B cell (primary cell): ENCODE data around the gene WFDC8. TPM values are rescaled to one million over a fixed set of nuclear protein-coding genes. Genes with fewer than 3 reads are reported as not detected.

ENCODE experiments used
- ATAC-seq: fragments of 200-7000 bp; cut with Tn5 transposase; one replicate; pipeline ENCODE4 v1.10.0; 2021; ENCODE audit warnings: low read depth, mild to moderate bottlenecking, moderate number of reproducible peaks, moderate library complexity
- CTCF ChIA-PET: fragments of 350-600 bp; sonication (Branson Sonifier 250); formaldehyde crosslinking; loops from one replicate; lab custom pipeline; 2021; ENCODE audit warnings: antibody characterized with exemption, inconsistent platforms; lab: Charles Lee
- POLR2A ChIA-PET: fragments of 350-600 bp; sonication (Branson Sonifier 250); formaldehyde crosslinking; loops from one replicate; lab custom pipeline; 2021; ENCODE audit warnings: antibody characterized with exemption; lab: Charles Lee
- DNase-seq: peaks from one replicate; pipeline ENCODE4 v3.0.0; 2013
- H2AFZ ChIP-seq: 2 replicates; pipeline ENCODE4 v1.6.1; 2012; ENCODE audit warnings: mild to moderate bottlenecking, low read depth, low read length; ENCODE audit not compliant: insufficient read depth, poor library complexity, severe bottlenecking
- H3K27ac ChIP-seq, 2 donors: 1 replicate in 1 of 2; 2 replicates in 1 of 2; pipeline ENCODE4 v1.5.1; 2012 to 2013; ENCODE audit warnings: low read length in 2 of 2, mild to moderate bottlenecking in 2 of 2, moderate library complexity in 1 of 2
- H3K27me3 ChIP-seq, 4 experiments: fragments of 200-600 bp in 1 of 4; sonication (generic) in 1 of 4; replicated peaks in 1 of 4; 1 replicate in 2 of 4; 2 replicates in 2 of 4; pipeline versions ENCODE4 v1.6.1 to v1.7.0; 2013 to 2016; ENCODE audit warnings: low read length in 3 of 4, mild to moderate bottlenecking in 2 of 4, mixed read lengths in 1 of 4, moderate library complexity in 1 of 4; ENCODE audit not compliant: insufficient read depth in 4 of 4, control insufficient read depth in 3 of 4; ENCODE audit errors: control extremely low read depth in 1 of 4
- H3K36me3 ChIP-seq, 2 experiments: replicated peaks in 1 of 2; 1 replicate in 1 of 2; 2 replicates in 1 of 2; pipeline versions ENCODE4 v1.6.1 to v1.7.1; 2013; ENCODE audit warnings: low read length in 1 of 2; ENCODE audit not compliant: insufficient read depth in 2 of 2, control insufficient read depth in 1 of 2; ENCODE audit errors: control extremely low read depth in 1 of 2, extremely low read depth in 1 of 2
- H3K4me1 ChIP-seq, 2 donors: fragments of 200-600 bp in 1 of 2; sonication (generic) in 1 of 2; 1 replicate in 1 of 2; 2 replicates in 1 of 2; pipeline versions ENCODE4 v1.5.1 to v1.6.1; 2013 to 2017; ENCODE audit warnings: low read length in 2 of 2; ENCODE audit not compliant: control insufficient read depth in 2 of 2, insufficient read depth in 2 of 2
- H3K4me2 ChIP-seq: replicated peaks from 2 replicates; pipeline ENCODE3; 2012; ENCODE audit warnings: mild to moderate bottlenecking, low read depth, low read length; ENCODE audit not compliant: poor library complexity, severe bottlenecking
- H3K4me3 ChIP-seq, 5 experiments: fragments of 200-600 bp in 1 of 5; sonication (generic) in 1 of 5; 1 replicate in 3 of 5; 2 replicates in 2 of 5; pipeline versions ENCODE4 v1.5.1 to v1.7.0; 2011 to 2016; ENCODE audit warnings: low read length in 4 of 5, mild to moderate bottlenecking in 4 of 5, low read depth in 2 of 5, control low read depth in 1 of 5, moderate library complexity in 1 of 5; ENCODE audit not compliant: insufficient read depth in 1 of 5; ENCODE audit errors: control extremely low read depth in 1 of 5, extremely low read depth in 1 of 5
- H3K79me2 ChIP-seq: fragments of 200-600 bp; sonication (generic); one replicate; pipeline ENCODE4 v1.6.0; 2016; ENCODE audit warnings: low read length; ENCODE audit not compliant: control insufficient read depth, insufficient read depth
- H3K9ac ChIP-seq: fragments of 200-600 bp; sonication (generic); 2 replicates; pipeline ENCODE4 v1.6.1; 2017; ENCODE audit warnings: mild to moderate bottlenecking, low read length, moderate library complexity
- H3K9me3 ChIP-seq, 3 donors: one replicate each; pipeline versions ENCODE4 v1.6.1 to v1.7.1; 2013; ENCODE audit warnings: low read length in 2 of 3; ENCODE audit not compliant: control insufficient read depth in 2 of 3, insufficient read depth in 1 of 3; ENCODE audit errors: control extremely low read depth in 1 of 3
- H4K20me1 ChIP-seq: 2 replicates; pipeline ENCODE4 v1.6.0; 2012; ENCODE audit warnings: mild to moderate bottlenecking, low read length; ENCODE audit not compliant: insufficient read depth, control insufficient read depth, poor library complexity, severe bottlenecking
- H3K27ac Mint-ChIP-seq: one replicate; pipeline ENCODE4 v1.8.0; 2021; ENCODE audit warnings: mixed read lengths
- H3K27me3 Mint-ChIP-seq: one replicate; pipeline ENCODE4 v1.8.0; 2021; ENCODE audit warnings: mixed read lengths
- H3K4me1 Mint-ChIP-seq: one replicate; pipeline ENCODE4 v1.8.0; 2021; ENCODE audit warnings: mixed read lengths
- H3K4me3 Mint-ChIP-seq: one replicate; pipeline ENCODE4 v1.8.0; 2021; ENCODE audit warnings: mixed read lengths
- H3K9me3 Mint-ChIP-seq: one replicate; pipeline ENCODE4 v1.8.0; 2022; ENCODE audit warnings: mixed read lengths; ENCODE audit not compliant: insufficient read depth
- EZH2 ChIP-seq: IDR thresholded peaks from 2 replicates; pipeline ENCODE4 v1.6.1; 2012; ENCODE audit warnings: borderline replicate concordance, low read depth, mild to moderate bottlenecking, moderate library complexity, low read length; ENCODE audit not compliant: insufficient read depth, poor library complexity, severe bottlenecking
- WGBS: methylation state at CpG from one replicate; pipeline ENCODE4 v1.1.5; 2013; ENCODE audit warnings: missing lambda C conversion rate; ENCODE audit not compliant: insufficient coverage; 5-methylcytosine and 5-hydroxymethylcytosine counted together
- intact Hi-C: fragments of 100-400 bp; cut with micrococcal nuclease; formaldehyde crosslinking; loops from one replicate; pipeline ENCODE4 v1.10.0; 2022
- polyA plus RNA-seq: library from polyadenylated mRNA; depleted of rRNA; stranded (reverse); fragments of >200 nt; gene quantifications from 2 replicates; pipeline ENCODE4 v1.2.3, GENCODE V29; 2012
- total RNA-seq, 2 donors: library from RNA; stranded (reverse); fragments of 120-200 nt in 1 of 2; gene quantifications; 1 replicate in 1 of 2; 2 replicates in 1 of 2; pipeline versions ENCODE4 v1.2.3 to v1.2.4, GENCODE V29; 2013 to 2022
- TF ChIP-seq, protein P1 (sequence below): fragments of 200-600 bp; IDR thresholded peaks from one replicate; pipeline ENCODE4 v1.8.0; 2022; ENCODE audit warnings: antibody characterized with exemption, mild to moderate bottlenecking

The WFDC8 gene
- total and polyA plus RNA-seq, 2 donors (not counting 1 experiment from before 2014, with no cell fraction given), result not detected

DNA sequence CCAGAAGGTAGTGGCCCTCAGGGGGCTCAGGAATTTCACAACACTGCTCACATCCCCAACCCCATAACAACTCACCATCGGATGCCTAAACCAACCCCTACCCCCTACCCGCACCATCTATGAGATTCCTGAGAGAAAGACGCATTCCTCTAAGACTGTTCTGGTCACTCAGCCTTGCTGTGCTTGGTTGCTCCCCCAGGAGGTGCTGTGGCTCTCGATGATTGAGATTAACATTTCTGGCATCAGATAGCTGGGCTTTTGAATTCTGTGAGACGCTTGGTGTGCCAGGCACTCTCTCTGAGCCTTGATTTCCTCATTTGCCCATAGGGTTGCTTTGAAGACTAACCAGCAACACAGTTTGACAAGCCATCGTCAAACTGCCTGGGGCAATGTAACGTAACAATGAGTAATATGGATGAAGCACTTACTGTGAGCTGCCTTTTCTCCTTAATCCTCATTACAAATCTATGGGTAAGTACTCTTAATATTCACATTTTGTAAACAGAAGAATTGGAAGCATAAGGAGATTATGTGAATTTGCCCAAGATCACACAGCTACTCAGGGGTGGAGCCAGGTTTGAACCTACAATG is 40.8 kb downstream of the WFDC8 start:
- Mint-ChIP-seq H3K27ac (no peak overlapping the region), H3K4me1 (no peaks in the 10 kb centered on the region), H3K9me3 (no peaks in the 10 kb centered on the region), H3K27me3 (peaks cover 41% of the 10 kb centered on the region), H3K4me3 (no peak overlapping the region)
- ChIA-PET POLR2A (no interaction called here), CTCF (no interaction called here)
- H3K36me3 ChIP-seq, result no peaks in the 10 kb centered on the region
- no peaks in the 10 kb centered on the region for H3K9me3 ChIP-seq
- intact Hi-C loops, result no loop called here
- no peak for DNase-seq
- H3K79me2 ChIP-seq, result no peaks in the 10 kb centered on the region
- no peaks in the 10 kb centered on the region for H4K20me1 ChIP-seq
- no peak overlapping the region for H3K4me2 ChIP-seq
- H2AFZ ChIP-seq, result no peak overlapping the region
- TF ChIP-seq EZH2, result no peak
- TF ChIP-seq, protein P1, sequence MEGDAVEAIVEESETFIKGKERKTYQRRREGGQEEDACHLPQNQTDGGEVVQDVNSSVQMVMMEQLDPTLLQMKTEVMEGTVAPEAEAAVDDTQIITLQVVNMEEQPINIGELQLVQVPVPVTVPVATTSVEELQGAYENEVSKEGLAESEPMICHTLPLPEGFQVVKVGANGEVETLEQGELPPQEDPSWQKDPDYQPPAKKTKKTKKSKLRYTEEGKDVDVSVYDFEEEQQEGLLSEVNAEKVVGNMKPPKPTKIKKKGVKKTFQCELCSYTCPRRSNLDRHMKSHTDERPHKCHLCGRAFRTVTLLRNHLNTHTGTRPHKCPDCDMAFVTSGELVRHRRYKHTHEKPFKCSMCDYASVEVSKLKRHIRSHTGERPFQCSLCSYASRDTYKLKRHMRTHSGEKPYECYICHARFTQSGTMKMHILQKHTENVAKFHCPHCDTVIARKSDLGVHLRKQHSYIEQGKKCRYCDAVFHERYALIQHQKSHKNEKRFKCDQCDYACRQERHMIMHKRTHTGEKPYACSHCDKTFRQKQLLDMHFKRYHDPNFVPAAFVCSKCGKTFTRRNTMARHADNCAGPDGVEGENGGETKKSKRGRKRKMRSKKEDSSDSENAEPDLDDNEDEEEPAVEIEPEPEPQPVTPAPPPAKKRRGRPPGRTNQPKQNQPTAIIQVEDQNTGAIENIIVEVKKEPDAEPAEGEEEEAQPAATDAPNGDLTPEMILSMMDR, result no peak
- H3K27ac ChIP-seq, result no peak overlapping the region
- H3K9ac ChIP-seq, result no peak overlapping the region
- no peak overlapping the region for H3K4me3 ChIP-seq
- H3K4me1 ChIP-seq, result no peaks in the 10 kb centered on the region
- peaks cover 0 to 20% (median 12%) of the 10 kb centered on the region in 4 experiments for H3K27me3 ChIP-seq
- ATAC-seq, result no peak
- 78% methylated on average over 5 of the region's 7 CpGs for whole genome bisulfite sequencing

DNA sequence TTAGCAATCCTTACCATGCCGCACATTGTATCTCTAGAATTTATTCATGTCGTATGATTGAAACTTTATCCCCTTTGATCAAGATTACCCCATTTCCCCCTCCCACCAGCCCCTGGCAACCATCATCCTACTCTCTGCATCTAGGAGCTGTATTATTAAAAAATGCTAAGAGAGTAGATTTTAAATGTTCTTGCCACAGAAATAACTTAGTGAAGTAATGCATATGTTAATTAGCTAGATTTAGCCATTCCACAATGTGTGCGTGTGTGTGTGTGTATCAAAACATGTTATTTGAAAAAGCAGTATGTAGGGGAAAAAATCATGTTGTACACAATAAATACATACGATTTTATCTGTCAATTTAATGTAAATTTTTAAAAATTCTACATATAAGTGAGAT is 51.8 kb downstream of the WFDC8 start:
- no peaks in the 10 kb centered on the region for H3K4me1 Mint-ChIP-seq
- Histone ChIP-seq H3K4me1 (no peaks in the 10 kb centered on the region), H2AFZ (no peak overlapping the region), H3K79me2 (no peaks in the 10 kb centered on the region), H3K9ac (no peak overlapping the region), H3K27me3 (peaks cover 0 to 12% (median 3%) of the 10 kb centered on the region in 4 experiments), H3K36me3 (no peaks in the 10 kb centered on the region), H3K9me3 (no peaks in the 10 kb centered on the region), H3K4me3 (no peak overlapping the region), H3K4me2 (no peak overlapping the region), H3K27ac (no peak overlapping the region), H4K20me1 (no peaks in the 10 kb centered on the region)
- intact Hi-C loops, result no loop called here
- ATAC-seq (no peak), DNase-seq (no peak)
- H3K4me3 Mint-ChIP-seq, result no peak overlapping the region
- no peaks in the 10 kb centered on the region for H3K9me3 Mint-ChIP-seq
- WGBS, result no CpG with 5 or more reads among the region's 4 CpGs
- no peak for TF ChIP-seq EZH2
- TF ChIP-seq, protein P1, result no peak
- H3K27me3 Mint-ChIP-seq, result peaks cover 55% of the 10 kb centered on the region
- ChIA-PET CTCF (no interaction called here), POLR2A (no interaction called here)
- no peak overlapping the region for H3K27ac Mint-ChIP-seq
